ENCODE measurements around the gene LSMEM2.

DNA sequence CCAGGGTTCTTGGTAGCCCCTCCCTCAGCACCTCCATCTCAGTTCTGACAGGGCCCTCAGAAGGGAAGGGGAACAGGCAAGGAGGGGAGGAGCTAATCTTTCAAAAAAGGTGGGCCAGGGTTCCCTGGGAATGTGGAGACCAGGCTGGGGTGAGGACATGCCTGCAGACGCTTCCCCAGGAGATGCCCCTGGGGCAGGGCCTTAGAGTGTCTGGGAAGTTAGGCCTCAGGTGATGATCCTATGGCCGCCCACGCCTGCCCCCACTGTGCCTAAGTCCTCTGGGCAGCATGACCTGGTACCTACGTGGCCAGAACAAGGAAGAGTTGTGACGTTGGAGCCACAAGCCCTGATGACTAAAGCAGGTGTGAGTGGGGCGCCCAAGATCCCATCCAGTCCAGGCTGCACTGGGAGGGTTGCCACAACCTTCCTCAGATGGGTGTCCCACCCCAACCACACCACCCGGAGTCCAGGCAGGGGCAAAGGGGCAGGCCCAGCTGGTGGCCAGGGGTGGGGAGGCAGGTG lies 13.9 kb upstream of the LSMEM2 start:
- no peak for TF ChIP-seq POLR2A (IDR thresholded peaks at IDR 0.05)
- no peak for TF ChIP-seq EP300 (IDR thresholded peaks at IDR 0.05)
- TF ChIP-seq, protein P1, sequence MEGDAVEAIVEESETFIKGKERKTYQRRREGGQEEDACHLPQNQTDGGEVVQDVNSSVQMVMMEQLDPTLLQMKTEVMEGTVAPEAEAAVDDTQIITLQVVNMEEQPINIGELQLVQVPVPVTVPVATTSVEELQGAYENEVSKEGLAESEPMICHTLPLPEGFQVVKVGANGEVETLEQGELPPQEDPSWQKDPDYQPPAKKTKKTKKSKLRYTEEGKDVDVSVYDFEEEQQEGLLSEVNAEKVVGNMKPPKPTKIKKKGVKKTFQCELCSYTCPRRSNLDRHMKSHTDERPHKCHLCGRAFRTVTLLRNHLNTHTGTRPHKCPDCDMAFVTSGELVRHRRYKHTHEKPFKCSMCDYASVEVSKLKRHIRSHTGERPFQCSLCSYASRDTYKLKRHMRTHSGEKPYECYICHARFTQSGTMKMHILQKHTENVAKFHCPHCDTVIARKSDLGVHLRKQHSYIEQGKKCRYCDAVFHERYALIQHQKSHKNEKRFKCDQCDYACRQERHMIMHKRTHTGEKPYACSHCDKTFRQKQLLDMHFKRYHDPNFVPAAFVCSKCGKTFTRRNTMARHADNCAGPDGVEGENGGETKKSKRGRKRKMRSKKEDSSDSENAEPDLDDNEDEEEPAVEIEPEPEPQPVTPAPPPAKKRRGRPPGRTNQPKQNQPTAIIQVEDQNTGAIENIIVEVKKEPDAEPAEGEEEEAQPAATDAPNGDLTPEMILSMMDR (IDR thresholded peaks at IDR 0.05) = no peak
